T-helper 17 cell (primary cell): ENCODE data around the gene TNPO2. TPM values are rescaled to one million over a fixed set of nuclear protein-coding genes. Genes with fewer than 3 reads are reported as not detected.
"Not testable (repeated sequence)": the region's sequence is repeated elsewhere in the genome, so short reads cannot be mapped to it uniquely, and the experiment has no call there.

Experiments used
- ATAC-seq: fragments of 150-1000 bp; cut with Tn5 transposase; 2 replicates; pipeline ENCODE4 v1.10.0; 2021; ENCODE audit warnings: mild to moderate bottlenecking, moderate library complexity
- DNase-seq, 3 donors: peaks; one replicate each; pipeline versions ENCODE4 v3.0.0 to v3.0.0-alpha.2; 2020 to 2021
- H3K9me3 ChIP-seq: one replicate; pipeline ENCODE4 v1.7.0; 2013; ENCODE audit warnings: low read length, mild to moderate bottlenecking; ENCODE audit not compliant: control insufficient read depth, poor library complexity, severe bottlenecking
- H3K27ac Mint-ChIP-seq: one replicate; pipeline ENCODE4 v1.8.0; 2022; ENCODE audit warnings: mild to moderate bottlenecking, moderate library complexity, mixed read lengths
- H3K27me3 Mint-ChIP-seq: one replicate; pipeline ENCODE4 v1.8.0; 2022; ENCODE audit warnings: mixed read lengths
- H3K36me3 Mint-ChIP-seq: one replicate; pipeline ENCODE4 v1.8.0; 2022; ENCODE audit warnings: low read depth, mixed read lengths
- H3K4me1 Mint-ChIP-seq: one replicate; pipeline ENCODE4 v1.8.0; 2022; ENCODE audit warnings: mild to moderate bottlenecking, mixed read lengths
- H3K4me3 Mint-ChIP-seq: one replicate; pipeline ENCODE4 v1.8.0; 2022; ENCODE audit warnings: mild to moderate bottlenecking, moderate library complexity, mixed read lengths
- total RNA-seq, 4 donors: library from RNA in 2 of 4; stranded (reverse) in 2 of 4; gene quantifications; one replicate each; pipeline ENCODE4 v1.2.3 and lab custom pipeline; 2022 to 2026

The TNPO2 gene
- total RNA-seq, 2 donors from 2014 or later: 48.6 to 60.0 TPM

DNA sequence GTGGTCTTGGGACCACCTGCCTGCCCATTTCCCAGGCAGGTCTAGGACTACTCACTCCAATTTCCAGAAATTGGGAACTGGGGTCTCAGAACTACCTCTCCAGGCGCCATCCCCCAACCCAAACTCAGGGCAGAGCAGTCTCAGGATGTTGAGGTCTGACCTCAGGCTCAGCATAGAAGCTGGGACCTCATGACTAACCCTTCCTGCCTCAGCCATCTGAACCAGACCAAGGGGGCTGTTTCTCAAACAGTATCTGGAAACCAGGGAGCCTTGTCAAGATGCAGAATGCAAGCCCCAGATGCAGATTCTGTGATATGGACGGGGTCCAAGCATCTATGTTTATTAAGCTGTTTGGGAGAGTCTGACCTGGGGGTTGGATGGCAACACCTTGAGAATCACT, 28.6 kb downstream of the TNPO2 start:
- ATAC-seq (no peak), DNase-seq (no peak)
- no peaks in the 10 kb centered on the region for H3K9me3 ChIP-seq
- Mint-ChIP-seq H3K36me3 (peaks cover 2% of the 10 kb centered on the region), H3K27me3 (no peaks in the 10 kb centered on the region), H3K4me3 (no peak overlapping the region), H3K4me1 (peaks cover 11% of the 10 kb centered on the region), H3K27ac (no peak overlapping the region)

DNA sequence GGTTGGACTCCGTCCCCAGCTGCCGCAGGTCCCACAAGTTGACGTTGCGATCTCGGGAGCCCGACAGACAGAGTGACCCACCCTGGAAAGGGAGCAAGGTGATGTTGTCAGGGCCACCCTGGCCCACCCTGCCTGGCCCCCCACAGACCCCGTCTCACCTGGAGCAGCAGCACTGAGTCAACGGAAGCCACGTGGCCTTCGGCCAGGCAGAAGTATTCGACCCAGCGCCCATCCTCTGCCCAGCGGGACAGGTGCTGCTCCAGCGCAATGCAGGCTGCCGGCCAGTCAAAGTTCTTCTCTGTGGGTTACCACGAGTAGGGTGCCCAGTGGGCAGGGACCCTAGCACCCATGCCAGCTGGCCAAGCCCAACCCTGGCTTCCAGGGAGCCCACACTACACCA, 29.1 kb downstream of the TNPO2 start:
- Mint-ChIP-seq H3K27me3 (no peaks in the 10 kb centered on the region), H3K27ac (no peak overlapping the region), H3K4me1 (peaks cover 11% of the 10 kb centered on the region), H3K4me3 (no peak overlapping the region), H3K36me3 (peaks cover 2% of the 10 kb centered on the region)
- no peak for DNase-seq
- no peak for ATAC-seq
- no peaks in the 10 kb centered on the region for H3K9me3 ChIP-seq

DNA sequence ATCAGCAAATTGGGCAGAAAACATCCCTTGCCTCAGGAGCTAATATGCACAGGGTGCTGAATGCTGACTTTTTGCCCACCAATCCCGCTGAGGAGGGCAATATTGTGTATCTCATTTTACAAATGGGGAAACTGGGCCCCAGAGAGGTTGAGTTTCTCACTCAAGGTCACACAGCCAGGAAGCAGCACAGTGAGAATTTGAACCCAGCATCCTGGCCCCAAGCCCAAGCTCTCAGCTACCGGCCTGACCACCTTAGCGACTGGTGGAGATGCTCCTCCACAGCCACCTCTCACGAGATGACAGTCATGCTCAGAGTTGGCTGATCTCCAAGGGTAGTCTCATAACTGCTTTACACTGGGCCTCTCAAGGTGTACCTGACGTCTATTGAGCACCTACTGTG, 30.8 kb downstream of the TNPO2 start:
- Mint-ChIP-seq H3K4me1 (peaks cover 7% of the 10 kb centered on the region), H3K27ac (no peak overlapping the region), H3K27me3 (no peaks in the 10 kb centered on the region), H3K36me3 (no peaks in the 10 kb centered on the region), H3K4me3 (no peak overlapping the region)
- DNase-seq: no peak
- no peak for ATAC-seq
- H3K9me3 ChIP-seq: no peaks in the 10 kb centered on the region

DNA sequence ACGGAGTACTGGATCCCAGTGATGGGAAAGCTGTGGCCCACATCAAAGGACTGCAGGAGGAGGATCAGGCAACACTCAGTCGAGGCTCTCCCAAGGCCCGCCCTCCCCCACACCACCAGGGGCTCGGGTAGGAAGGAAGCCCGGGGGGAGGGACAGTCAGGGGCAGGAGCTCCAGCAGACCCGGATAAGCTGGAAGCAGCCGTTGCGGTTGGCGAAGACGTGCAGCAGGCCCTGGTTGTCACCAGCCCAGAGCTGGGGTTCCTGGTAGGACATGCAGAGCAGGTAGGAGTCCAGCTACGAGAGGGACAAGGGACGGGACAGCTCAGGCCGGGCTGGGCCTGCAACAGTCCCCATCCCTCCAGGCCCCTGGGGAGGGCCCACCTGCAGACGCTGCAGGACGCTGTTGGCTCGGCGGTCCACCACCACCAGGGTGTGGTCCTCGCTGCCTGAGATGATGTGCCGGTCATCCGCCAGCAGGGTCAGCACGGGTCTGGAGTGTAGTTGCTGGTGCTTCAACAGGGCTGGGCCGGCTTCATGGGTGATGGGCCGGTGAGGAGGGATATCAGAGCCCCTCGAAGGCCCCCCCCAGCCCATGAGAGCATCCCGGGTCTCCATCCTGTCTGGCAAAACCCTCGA, 34.0 kb downstream of the TNPO2 start:
- no peaks in the 10 kb centered on the region for H3K27me3 Mint-ChIP-seq
- H3K4me3 Mint-ChIP-seq: no peak overlapping the region
- H3K36me3 Mint-ChIP-seq: no peaks in the 10 kb centered on the region
- H3K9me3 ChIP-seq: no peaks in the 10 kb centered on the region
- DNase-seq: no peak
- no peak for ATAC-seq
- peaks cover 4% of the 10 kb centered on the region for H3K4me1 Mint-ChIP-seq
- no peak overlapping the region for H3K27ac Mint-ChIP-seq

DNA sequence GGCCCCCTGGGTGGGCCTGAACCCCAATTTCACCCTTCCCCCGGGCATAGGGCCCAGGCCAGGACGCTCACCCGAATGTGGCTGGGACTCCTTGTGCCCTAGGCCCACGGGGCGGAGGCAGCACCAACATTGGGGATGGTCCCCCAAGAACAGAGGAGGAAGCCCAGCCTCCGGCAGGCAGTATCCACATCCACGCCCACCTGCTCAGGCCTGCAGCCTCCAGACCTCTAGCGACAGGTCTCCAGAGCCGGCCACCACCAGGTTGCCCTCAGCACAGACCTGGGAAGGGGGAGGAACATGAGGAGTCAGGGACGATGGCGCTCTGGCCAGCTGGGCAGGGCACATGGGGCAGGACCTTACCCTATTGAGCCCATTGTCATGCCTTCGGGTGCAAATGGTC, 34.7 kb downstream of the TNPO2 start:
- H3K4me1 Mint-ChIP-seq: peaks cover 4% of the 10 kb centered on the region
- DNase-seq (no peak), ATAC-seq (no peak)
- no peaks in the 10 kb centered on the region for H3K9me3 ChIP-seq
- H3K4me3 Mint-ChIP-seq: no peak overlapping the region
- no peaks in the 10 kb centered on the region for H3K36me3 Mint-ChIP-seq
- H3K27me3 Mint-ChIP-seq: no peaks in the 10 kb centered on the region
- H3K27ac Mint-ChIP-seq: no peak overlapping the region

DNA sequence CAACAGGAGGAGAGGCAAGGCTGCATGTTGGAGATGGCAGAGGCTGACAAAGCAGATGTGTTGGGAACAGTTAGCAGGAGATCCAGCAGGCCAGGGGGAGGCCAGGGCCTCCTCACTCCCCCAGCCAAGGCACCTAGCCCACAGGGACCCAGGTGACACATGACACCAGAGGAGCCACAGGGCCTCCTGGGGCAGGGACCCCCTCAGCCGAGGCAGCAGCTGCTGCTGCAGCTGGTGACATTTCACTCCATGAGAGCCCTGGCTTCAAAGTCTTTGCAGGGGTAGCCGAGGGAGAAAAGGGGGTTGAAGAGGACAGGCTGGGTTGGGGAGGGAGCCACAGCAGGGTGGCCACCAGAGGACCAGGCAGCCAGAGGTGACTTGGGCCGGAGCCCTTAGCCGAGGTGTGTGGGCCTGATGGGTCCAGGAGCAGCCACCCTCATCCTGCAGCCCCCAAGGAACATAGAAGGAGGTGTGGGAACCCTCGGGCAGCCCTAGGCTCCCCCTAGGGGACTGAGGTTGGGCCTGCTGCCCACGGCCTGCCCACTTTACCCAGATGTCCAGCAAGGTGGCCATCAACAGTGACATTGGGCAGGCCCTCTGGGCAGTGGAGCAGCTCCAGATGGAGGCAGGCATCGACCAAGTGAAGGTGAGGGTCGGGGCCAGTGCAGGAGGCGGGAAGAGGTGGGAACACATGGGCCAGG, 36.1 kb downstream of the TNPO2 start, which contains the start of gene GNG14:
Gene GNG14, plus strand, starts transcription at position 503 of the 701 bp plus-strand sequence. Its CDS starts 51 bp downstream, at position 554.
- ATAC-seq: no peak
- no peaks in the 10 kb centered on the region for H3K9me3 ChIP-seq
- peaks cover 4% of the 10 kb centered on the region for H3K4me1 Mint-ChIP-seq
- DNase-seq: no peak
- H3K27ac Mint-ChIP-seq: no peak within 1 kb of the TSS
- H3K27me3 Mint-ChIP-seq: no peaks in the 10 kb centered on the region
- no peaks in the 10 kb centered on the region for H3K36me3 Mint-ChIP-seq
- no peak within 1 kb of the TSS for H3K4me3 Mint-ChIP-seq

DNA sequence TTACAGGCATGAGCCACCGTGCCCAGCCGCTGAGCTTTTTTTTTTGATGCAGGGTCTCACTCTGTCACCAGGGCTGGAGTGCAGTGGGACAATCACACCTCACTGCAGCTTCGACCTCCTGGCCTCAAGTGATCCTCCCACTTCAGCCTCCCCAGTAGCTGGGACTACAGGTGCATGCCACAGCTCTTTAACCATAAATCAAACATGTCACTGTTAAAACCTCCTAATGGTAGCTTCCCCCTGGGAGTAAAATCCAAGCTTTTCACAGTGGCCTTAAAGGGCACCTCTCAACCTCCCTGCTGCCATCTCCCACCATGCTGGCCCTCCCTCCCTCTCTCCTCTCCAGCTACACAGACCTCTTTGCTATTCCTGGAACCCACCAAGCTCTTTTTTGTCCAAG, 37.9 kb downstream of the TNPO2 start:
- H3K36me3 Mint-ChIP-seq: peaks cover 4% of the 10 kb centered on the region
- no peak overlapping the region for H3K27ac Mint-ChIP-seq
- no peak overlapping the region for H3K4me3 Mint-ChIP-seq
- no peak for DNase-seq
- no peak for ATAC-seq
- no peaks in the 10 kb centered on the region for H3K9me3 ChIP-seq
- H3K4me1 Mint-ChIP-seq: peaks cover 11% of the 10 kb centered on the region
- H3K27me3 Mint-ChIP-seq: no peaks in the 10 kb centered on the region

DNA sequence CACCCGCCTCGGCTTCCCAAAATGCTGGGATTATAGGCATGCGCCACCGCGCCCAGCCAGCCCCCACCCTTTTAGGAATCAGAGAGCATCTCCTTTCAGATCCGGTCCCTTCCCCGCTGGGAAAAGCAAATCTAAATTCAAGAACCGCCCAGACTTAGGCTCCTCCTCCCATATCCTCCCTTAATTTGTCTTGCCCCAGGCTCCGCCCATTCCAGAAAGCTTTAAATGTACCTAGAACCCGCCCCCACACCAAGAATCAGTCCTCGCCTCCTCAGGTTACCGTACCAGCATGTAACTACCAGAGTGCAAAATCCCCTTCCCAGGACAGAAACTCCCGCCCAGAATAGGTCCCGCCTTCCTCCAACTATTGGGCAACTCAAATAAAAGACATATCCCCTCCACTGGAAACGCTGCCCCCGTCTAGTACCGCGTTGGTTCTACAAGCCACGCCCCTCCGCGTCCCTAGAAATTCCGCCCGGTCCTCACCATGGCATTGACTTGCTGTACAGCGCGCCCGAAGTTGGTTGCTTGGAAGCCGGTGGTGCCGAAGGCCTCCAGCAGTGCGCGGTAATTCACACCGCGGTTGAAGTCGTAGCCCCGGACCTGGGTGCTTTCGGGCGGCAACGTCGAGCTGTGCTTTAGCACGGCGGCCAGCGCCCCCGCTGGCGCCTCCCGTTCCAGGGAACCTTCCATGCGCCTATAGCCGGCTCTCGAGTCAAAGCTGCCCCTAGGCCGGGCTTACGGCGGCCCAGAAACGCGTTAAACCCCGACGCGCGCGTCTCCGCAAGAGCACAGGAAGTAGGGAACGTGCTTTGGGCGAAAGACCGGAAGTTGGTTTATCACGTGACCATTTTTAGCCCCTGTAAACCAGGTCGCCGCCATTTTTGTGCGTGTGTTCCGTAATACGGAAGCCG, 42.4 kb downstream of the TNPO2 start, which contains the start of gene DHPS:
Gene DHPS, minus strand, starts transcription at position 807 of the 914 bp plus-strand sequence. Its CDS starts 114 bp downstream, at position 693.
- Mint-ChIP-seq H3K4me1 (peaks cover 15% of the 10 kb centered on the region), H3K36me3 (peaks cover 5% of the 10 kb centered on the region), H3K27me3 (no peaks in the 10 kb centered on the region), H3K4me3 (peak within 1 kb of the TSS; percentile 98), H3K27ac (peak within 1 kb of the TSS; percentile 99)
- no peaks in the 10 kb centered on the region for H3K9me3 ChIP-seq
- DNase-seq (peak; percentile 72 to 82 (median 76)), ATAC-seq (peak; percentile 83)

DNA sequence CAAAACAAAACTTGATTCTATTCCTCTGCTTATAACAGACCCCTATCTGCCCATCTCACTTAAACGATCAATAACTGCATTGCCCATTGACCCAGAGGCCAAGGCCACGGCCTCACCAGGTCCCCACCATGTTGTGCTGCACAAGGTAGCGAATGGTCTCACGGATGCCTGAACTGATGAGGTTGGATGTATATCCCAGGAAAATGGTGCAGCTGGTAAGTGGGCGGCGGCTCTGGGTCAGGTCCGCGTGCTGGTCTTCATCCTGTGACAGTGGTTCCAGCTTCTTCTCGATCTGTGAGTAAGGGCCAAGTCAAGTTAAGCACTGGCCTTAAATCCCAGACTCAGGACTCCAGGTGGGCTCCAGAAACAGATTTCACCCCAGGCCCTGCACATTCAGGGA, 43.7 kb downstream of the TNPO2 start:
- no peaks in the 10 kb centered on the region for H3K9me3 ChIP-seq
- H3K4me1 Mint-ChIP-seq: peaks cover 14% of the 10 kb centered on the region
- no peaks in the 10 kb centered on the region for H3K27me3 Mint-ChIP-seq
- DNase-seq (no peak), ATAC-seq (no peak)
- peaks cover 7% of the 10 kb centered on the region for H3K36me3 Mint-ChIP-seq
- H3K4me3 Mint-ChIP-seq: no peak overlapping the region
- H3K27ac Mint-ChIP-seq: no peak overlapping the region

DNA sequence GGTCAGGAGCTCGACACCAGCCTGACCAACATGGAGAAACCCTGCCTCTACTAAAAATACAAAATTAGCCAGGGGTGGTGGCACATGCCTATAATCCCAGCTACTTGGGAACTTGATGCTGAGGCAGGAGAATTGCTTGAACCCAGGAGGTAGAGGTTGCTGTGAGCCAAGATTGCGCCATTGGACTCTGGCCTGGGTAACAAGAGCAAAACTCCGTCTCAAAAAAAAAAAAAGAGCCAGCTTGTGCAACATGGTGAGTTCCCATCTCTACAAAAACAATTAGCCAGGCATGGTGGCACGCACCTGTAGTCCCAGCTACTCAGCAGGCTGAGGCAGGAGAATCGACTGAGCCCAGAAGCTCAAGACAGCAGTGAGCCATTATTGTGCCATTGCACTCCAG, 45.7 kb downstream of the TNPO2 start:
- not testable (repeated sequence) for H3K36me3 Mint-ChIP-seq, H3K27ac Mint-ChIP-seq, H3K4me3 Mint-ChIP-seq, ATAC-seq, H3K9me3 ChIP-seq, DNase-seq, H3K27me3 Mint-ChIP-seq
- H3K4me1 Mint-ChIP-seq: peaks cover 18% of the 10 kb centered on the region

DNA sequence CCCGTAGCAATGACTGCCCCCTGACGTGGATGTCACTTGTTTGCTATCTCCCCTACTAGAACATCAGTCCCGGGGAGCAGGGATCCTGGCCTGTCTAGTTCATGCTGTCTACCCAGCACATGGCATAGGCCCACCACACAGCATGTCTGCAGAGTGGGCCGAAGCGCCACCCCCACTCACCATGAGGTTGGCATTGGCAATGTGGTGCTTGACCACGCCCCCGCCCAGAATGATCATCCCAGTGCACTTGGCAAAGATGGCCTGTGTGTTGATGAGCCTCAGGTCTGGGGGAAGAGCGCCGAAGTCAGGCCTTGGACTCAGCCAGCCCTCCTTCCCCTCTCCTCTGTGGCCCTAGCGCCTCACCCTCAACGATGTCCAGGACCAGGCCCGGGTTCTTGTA, 46.8 kb downstream of the TNPO2 start:
- no peak for ATAC-seq
- no peaks in the 10 kb centered on the region for H3K27me3 Mint-ChIP-seq
- H3K4me1 Mint-ChIP-seq: peaks cover 23% of the 10 kb centered on the region
- H3K4me3 Mint-ChIP-seq: no peak overlapping the region
- peaks cover 9% of the 10 kb centered on the region for H3K36me3 Mint-ChIP-seq
- peak overlapping the region; percentile 88 for H3K27ac Mint-ChIP-seq
- no peaks in the 10 kb centered on the region for H3K9me3 ChIP-seq
- no peak for DNase-seq

DNA sequence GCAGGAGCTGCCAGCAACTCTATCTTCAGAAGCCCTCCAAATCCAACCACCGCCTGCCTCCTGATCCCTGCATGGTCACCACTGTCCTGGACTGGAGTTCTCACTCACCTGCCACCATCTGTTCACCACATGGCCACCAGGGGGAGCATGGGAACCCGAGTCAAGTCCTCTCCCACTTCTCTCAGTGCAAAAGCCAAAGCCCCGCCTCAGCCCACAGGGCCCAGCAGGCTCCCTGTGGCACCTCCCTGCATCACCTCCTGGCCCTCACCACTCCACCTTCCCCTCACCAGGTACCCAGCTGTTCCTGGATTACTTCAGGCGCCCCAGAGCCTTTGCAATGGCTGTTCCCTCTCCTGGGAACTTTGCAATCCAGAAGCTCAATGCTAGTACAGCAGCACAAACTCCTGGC, 47.3 kb downstream of the TNPO2 start:
- Mint-ChIP-seq H3K4me3 (peak overlapping the region; percentile 39), H3K4me1 (peaks cover 25% of the 10 kb centered on the region), H3K36me3 (peaks cover 10% of the 10 kb centered on the region), H3K27me3 (no peaks in the 10 kb centered on the region), H3K27ac (peak overlapping the region; percentile 88)
- peak; percentile 62 to 79 (median 64) for DNase-seq
- H3K9me3 ChIP-seq: no peaks in the 10 kb centered on the region
- peak; percentile 35 for ATAC-seq

DNA sequence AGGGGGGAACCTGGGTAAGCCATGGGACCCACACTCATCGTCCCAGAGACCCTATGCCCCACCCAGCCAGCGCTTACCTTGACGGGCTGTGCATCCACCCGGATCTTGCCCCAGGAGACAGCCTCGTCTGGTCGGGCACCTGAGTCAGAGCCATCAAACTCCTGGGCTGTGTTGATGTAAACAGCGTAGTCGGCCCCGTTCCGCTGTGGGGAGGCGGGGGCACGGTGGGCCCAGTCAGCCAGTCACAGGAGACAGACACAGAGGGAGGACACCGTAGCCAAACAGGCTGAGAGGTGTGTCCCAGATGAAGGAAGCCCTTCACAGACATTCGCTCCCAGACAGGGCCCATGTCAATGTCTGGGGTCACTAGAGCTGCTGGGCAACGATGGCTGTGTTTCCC, 47.8 kb downstream of the TNPO2 start:
- H3K9me3 ChIP-seq: no peaks in the 10 kb centered on the region
- Mint-ChIP-seq H3K4me3 (peak overlapping the region; percentile 39), H3K4me1 (peaks cover 20% of the 10 kb centered on the region), H3K27me3 (no peaks in the 10 kb centered on the region), H3K27ac (peak overlapping the region; percentile 88), H3K36me3 (peaks cover 7% of the 10 kb centered on the region)
- DNase-seq: no peak
- ATAC-seq: no peak
